ENCODE results near the gene MAN1C1.

- no peak for TF ChIP-seq CTCF (IDR thresholded peaks at IDR 0.05)
- TF ChIP-seq POLR2A (IDR thresholded peaks at IDR 0.05), result no peak
Observed at GRCh38 chr1:25653558-25653957, 37.0 kb downstream of the MAN1C1 start.
